Stimulated activated CD4-positive, alpha-beta T cell treated with anti-CD3 and anti-CD28 coated beads, Interleukin-4, amount 100 ng/mL, for 24 hours (primary cell): ENCODE measurements around the gene COL1A1.

ENCODE experiments used
- DNase-seq: peaks from one replicate; pipeline ENCODE4 v3.0.0-alpha.2; 2020

The COL1A1 gene

DNA sequence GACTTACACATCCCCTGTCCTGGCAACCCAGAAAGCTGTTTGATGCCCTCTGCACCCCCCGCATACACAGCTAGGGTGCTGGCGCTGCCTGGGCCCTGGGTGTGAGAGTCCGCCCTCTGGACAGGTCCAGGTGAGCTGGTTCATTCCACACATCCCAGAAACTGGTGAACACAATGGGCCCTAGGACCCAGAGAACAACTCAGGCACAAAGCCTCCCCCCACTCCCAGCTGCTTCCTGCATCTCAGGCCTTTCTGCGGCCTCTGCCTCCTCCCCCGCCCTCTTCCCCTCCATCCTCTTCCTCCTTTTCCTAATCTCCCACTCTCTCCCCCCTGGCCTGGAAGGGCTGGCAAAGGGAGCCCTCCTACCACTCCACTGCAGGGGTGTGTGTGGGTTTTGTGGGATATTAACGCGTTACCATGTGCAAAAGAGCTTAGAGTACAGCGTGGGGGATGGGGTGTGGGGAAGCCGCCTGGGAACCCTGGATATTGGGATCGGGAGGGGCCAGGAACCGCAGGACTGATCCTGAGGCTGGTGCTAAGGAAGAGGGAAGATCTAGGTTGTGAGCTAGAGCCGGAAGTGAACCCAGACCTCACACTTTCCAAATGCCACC is 49.4 kb downstream of the COL1A1 start:
- peak; percentile 58 for DNase-seq

GRCh38 chr17:50151041-50151936 is 50.1 kb downstream of the COL1A1 start:
- peak; percentile 86 for DNase-seq

DNA sequence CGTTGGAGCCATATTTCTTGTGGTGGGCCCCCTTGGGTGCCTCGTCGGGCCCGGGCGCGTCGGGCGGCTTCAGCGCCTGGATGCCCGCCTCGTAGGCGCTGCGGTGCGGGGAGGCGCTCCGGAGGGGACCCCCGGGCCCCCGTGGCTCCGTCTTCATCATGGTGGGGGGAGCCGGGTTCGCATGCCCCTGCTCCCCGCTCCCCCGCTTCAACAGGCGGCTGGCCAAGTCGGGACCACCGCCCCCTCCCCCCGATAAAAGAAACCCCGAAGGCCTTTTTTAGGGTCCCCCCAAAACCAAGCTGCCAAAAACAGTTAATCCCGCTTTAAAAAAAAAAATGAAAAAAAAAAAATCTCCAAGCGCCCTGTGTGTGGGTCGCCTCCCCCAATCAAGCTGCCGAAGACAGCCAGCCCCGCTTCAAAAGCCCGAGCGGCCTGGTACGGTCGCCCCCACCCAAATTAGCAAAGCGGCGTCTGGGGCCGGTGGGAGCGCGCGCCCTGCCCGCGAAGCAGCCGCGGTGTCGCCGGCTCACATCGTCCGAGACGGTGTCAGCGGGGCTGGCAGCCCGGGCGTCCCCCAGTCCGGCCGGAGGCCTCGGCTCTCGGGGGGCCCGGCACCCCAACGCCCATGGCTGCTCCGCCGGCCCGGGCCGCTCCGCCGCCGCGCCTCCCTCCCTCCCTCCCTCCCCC is 50.9 kb downstream of the COL1A1 start, which contains the start of gene PPP1R9B:
Gene PPP1R9B (minus strand): TSS at position 324 of the 687 bp plus-strand sequence. CDS start 164 bp downstream, at position 160.
- no peak for DNase-seq

DNA sequence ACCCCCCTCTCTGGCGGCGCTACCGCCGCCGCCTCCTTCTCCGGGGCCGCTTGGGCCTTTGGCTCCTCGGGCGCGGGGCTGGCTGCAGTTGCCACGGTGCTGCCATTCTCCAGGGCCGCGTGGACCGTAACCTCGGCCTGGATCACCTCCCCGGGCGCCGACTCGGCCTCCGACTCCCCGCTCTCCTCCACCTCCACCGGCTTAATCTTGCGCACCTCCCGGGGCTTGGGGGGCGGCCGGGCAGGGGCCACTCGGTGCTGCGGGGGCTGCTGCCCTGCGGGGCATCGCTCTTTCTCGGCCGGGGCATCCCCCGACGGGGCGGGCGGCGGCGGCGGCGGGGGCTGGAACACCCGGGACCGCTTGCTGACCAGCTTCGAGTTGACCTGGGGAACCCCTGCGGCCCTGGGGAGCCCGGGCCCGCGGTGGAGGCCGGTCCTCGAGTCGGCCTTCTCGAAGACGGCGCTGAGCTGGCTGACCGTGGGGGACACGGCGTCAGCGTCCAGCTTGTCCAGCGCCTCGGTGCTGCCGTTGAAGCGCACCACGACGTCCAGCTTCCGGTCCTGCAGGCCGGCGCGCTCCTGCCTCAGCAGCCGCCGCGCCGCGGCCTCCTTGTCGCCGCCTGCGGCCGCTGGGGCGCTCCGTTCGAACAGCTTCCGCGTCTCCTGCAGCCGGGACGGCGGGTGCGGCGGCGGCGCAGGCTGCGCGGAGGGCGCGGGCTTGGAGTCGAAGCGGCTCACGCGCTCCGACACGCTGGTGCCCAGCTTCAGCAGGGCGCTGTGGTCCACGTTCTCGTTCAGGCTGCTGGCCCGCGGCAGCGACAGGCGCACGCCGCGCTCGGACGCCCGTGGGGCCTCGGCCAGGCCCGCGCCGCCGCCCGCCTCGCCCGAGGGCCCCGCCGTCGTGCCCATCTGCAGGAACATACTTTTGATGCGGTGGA is 51.7 kb downstream of the COL1A1 start:
- peak; percentile 52 for DNase-seq

- DNase-seq, result no peak
Measured at GRCh38 chr17:50149091-50149416, 52.4 kb downstream of the COL1A1 start.

DNA sequence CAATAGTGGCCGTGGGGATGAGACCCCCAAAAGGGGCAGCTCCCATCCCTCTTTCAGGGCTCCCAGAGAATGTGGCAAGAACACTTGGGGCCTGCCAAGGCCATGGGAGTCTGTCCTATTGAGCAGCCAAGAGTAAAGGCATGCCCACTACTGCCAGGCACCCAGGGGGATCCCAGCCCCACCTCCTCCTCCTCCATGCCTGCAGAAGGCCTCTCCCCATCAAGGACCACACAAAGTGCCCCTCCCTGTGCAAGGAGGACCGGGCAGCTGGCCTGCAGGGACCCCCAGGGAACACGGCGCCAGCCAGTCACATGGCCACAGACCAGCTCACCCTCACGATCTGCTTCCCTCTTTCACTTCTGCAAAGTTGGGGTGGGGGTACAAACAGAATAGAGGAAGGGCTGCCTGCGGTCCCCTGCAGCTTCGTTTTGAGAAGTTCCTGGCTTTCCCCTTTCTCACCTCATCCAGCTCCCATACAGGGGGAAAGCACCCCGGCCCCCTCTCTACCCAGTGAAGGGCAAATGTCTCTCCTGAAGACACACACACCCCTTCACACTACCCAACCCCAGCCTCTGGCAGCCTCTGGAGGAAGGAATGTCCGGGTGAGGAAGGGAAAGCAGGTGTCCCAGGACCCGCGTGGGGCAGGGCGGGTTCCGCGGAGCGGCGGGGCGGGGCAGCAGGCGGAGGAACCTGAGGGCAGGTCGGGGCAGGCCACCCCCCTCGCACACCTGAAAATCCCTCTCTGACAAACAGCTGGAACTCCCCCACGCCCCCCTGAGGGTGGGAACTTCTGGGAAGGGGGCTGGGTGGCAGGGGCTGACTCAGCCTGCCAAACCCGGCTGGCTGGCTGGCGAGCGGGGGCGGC is 53.0 kb downstream of the COL1A1 start:
- peak; percentile 78 for DNase-seq

- DNase-seq, result no peak
Measured at GRCh38 chr17:50147841-50148225, 53.6 kb downstream of the COL1A1 start.

- no peak for DNase-seq
Measured at GRCh38 chr17:50146927-50147665, 54.3 kb downstream of the COL1A1 start.

DNA sequence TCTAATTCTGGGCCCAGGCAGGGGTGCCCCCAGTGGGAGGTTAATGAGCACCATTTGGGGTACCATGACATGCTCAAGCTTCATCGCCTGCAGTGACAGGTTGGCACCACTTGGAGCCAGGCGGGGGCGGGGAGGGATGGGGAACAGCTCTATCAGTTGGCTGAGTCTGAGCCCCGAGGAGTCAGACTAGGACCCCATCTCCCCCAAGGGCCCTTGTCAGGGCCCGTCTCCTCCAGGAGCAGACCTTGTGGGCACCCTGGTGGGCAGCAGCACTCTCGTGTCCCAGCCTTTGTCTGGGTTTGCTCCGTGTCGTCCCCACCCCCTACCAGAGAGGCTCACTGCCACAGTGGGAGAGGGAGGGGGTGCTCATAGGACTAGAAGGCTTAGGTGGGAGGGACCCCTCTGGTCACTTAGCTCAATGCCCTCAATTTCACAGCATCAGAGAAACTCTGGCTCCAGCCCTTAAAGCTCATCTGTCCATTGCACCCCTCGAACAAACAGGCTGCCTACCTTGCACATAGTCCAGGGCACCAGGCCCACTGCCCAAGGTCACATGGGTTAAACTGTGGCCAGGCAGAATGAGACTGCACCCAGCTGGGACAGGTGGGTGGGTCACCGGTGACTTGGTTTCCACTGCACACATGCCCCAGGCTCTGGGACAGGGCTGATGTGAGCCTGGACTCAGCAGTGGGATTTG is 55.1 kb downstream of the COL1A1 start:
- DNase-seq, result no peak

- no peak for DNase-seq
Measured at GRCh38 chr17:50145532-50146229, 55.8 kb downstream of the COL1A1 start.

GRCh38 chr17:50144845-50145531 is 56.4 kb downstream of the COL1A1 start:
- DNase-seq, result no peak

GRCh38 chr17:50144355-50144754 is 57.1 kb downstream of the COL1A1 start:
- DNase-seq, result no peak

GRCh38 chr17:50143461-50144176 is 57.8 kb downstream of the COL1A1 start:
- DNase-seq, result no peak

GRCh38 chr17:50141745-50142110 is 59.7 kb downstream of the COL1A1 start:
- DNase-seq, result no peak

DNA sequence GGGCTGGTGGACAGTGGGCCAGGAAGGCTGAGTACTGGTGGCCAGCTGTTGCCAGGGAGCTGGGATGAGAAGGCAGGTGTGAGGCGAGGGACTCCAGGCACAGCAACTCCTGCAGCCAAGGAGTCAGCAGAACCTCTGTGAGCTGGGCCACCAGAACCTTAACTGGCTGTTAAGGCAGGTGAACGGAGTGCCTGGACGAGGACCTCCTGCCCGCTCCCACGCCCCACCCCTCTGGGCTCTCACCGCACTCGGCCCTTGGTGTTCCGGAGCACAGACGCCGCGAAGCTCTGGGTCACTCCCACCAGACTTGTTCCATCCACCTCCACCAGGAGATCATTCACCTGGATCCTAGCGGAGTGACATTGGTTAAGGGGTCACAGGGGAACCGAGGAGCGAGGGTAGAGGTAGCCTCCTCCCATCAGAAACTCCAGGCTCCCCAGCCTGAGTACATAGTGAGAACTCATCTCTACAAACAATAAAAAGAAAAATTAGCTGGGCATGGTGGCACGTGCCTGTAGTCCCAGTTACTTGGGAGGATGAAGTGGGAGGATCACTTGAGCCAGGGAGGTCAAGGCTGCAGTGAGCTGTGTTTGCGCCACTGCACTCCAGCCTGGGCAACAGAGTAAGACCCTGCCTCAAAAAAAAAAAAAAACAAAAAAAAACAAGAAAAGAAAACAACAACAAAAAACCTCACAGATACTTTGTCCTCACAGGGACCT is 60.2 kb downstream of the COL1A1 start:
- no peak for DNase-seq

GRCh38 chr17:50139950-50140885 is 61.2 kb downstream of the COL1A1 start:
- DNase-seq, result peak; percentile 84
